Heart left ventricle (tissue), 16 donors: ENCODE data around the gene PANX1. TPM values are rescaled to one million over a fixed set of nuclear protein-coding genes. Genes with fewer than 3 reads are reported as not detected.

Experiments
- ATAC-seq, 4 donors: fragments of 200-7000 bp; cut with Tn5 transposase; one replicate each; pipeline ENCODE4 v1.9.1; 2020 to 2022; ENCODE audit warnings: moderate library complexity in 4 of 4, mild to moderate bottlenecking in 3 of 4, moderate number of reproducible peaks in 1 of 4
- DNase-seq, 5 donors: peaks; one replicate each; pipeline ENCODE4 v3.0.0-alpha.2; 2020
- H3K27ac ChIP-seq, 12 donors: fragments of 200-600 bp; sonication (generic) in 4 of 12; one replicate each; pipeline versions ENCODE4 v1.5.0 to v1.8.0; 2016 to 2022; ENCODE audit warnings: mild to moderate bottlenecking in 2 of 12
- H3K27me3 ChIP-seq, 9 donors: fragments of 200-600 bp; sonication (generic) in 2 of 9; one replicate each; pipeline versions ENCODE4 v1.5.1 to v1.8.0; 2016 to 2022; ENCODE audit warnings: mild to moderate bottlenecking in 3 of 9
- H3K36me3 ChIP-seq, 9 donors: fragments of 200-600 bp; sonication (generic) in 2 of 9; one replicate each; pipeline versions ENCODE4 v1.5.0 to v1.8.0; 2018 to 2022; ENCODE audit warnings: mild to moderate bottlenecking in 2 of 9
- H3K4me1 ChIP-seq, 12 donors: fragments of 200-600 bp; sonication (generic) in 4 of 12; one replicate each; pipeline versions ENCODE4 v1.5.0 to v1.8.0; 2016 to 2022; ENCODE audit warnings: mild to moderate bottlenecking in 3 of 12
- H3K4me3 ChIP-seq, 12 donors: fragments of 200-600 bp; sonication (generic) in 4 of 12; one replicate each; pipeline versions ENCODE4 v1.5.0 to v1.8.0; 2017 to 2022; ENCODE audit warnings: mild to moderate bottlenecking in 9 of 12, moderate library complexity in 4 of 12
- H3K9me3 ChIP-seq, 12 donors: fragments of 200-600 bp; sonication (generic) in 4 of 12; one replicate each; pipeline versions ENCODE4 v1.5.0 to v1.8.0; 2016 to 2022; ENCODE audit warnings: mild to moderate bottlenecking in 1 of 12
- CTCF ChIP-seq, 12 donors: fragments of 200-600 bp; sonication (generic) in 4 of 12; IDR thresholded peaks; one replicate each; pipeline versions ENCODE4 v1.5.0 to v1.8.0; 2018 to 2022; ENCODE audit warnings: antibody characterized with exemption in 12 of 12, mild to moderate bottlenecking in 5 of 12
- POLR2A ChIP-seq, 2 donors: fragments of 450-650 bp; IDR thresholded peaks; one replicate each; pipeline ENCODE4 v1.6.1; 2017; ENCODE audit warnings: antibody characterized with exemption in 2 of 2, mild to moderate bottlenecking in 2 of 2, moderate library complexity in 2 of 2
- WGBS, 4 donors: extraction: QIAGEN DNeasy Blood & Tissue Kit in 2 of 4; methylation state at CpG; one replicate each; pipeline versions ENCODE4 v1.1.5 to v1.1.7; 2013 to 2018; 5-methylcytosine and 5-hydroxymethylcytosine counted together
- intact Hi-C, 10 donors: fragments of 100-400 bp; cut with DNase I; formaldehyde crosslinking; loops; one replicate each; pipeline versions ENCODE4 v1.11.1 to v1.14.2; 2022
- polyA plus RNA-seq, 2 donors: library from polyadenylated mRNA; stranded (reverse); fragments of 200-250 nt; gene quantifications; one replicate each; pipeline ENCODE4 v1.2.3, GENCODE V29; 2013
- total RNA-seq, 9 donors: library from RNA; depleted of rRNA in 2 of 9; stranded (reverse); fragments of >200 nt in 2 of 9; fragmentation: NEBNext Ultra II Directional in 3 of 9; extraction: Animal tissue kit (Norgen Biotek cat#: 25700) in 3 of 9; gene quantifications; one replicate each; pipeline versions ENCODE4 v1.1.0 to v1.2.4, GENCODE V29; 2016 to 2023
- donor health status: ischemic (EF 13 %, LVEDD 7.1; RV severe dilation, severe dysfunction).
- donor health status: healthy with polysubstance abuse.
- donor health status: DM: no; HTN: yes; CAD: no.
- donor health status: DM: no; HTN: no; CAD: no.
- donor health status: ischemic (EF 25% LVEDD 6.9; RV normal size, moderate dysfunction).
- donor health status: ischemic (EF 25% LVEDD 5.7; RV mildly dilated, moderate dysfunction).
- donor health status: healthy.
- donor health status: DM: yes; HTN: yes; CAD: no.
- donor health status: ischemic (EF 35%, LVEDD 5.7; RV mildly dilated, moderate dysfunction).
- donor health status: nonischemic (EF 11% LVEDD 7.7; RV severe dilation, severe dysfunction).
- donor health status: DM: yes; HTN: yes; CAD: no.
- donor health status: PGD.
- donor health status: ischemic (EF 29% LVEDD 5.4; RV normal size, mild dysfunction).
- donor health status: nonischemic (EF 23%, LVEDD 6.1; RV moderate dilation, normal function).

The PANX1 gene
- total and polyA plus RNA-seq, 11 donors, result 5.8 to 57.5 (median 18.4) TPM

DNA sequence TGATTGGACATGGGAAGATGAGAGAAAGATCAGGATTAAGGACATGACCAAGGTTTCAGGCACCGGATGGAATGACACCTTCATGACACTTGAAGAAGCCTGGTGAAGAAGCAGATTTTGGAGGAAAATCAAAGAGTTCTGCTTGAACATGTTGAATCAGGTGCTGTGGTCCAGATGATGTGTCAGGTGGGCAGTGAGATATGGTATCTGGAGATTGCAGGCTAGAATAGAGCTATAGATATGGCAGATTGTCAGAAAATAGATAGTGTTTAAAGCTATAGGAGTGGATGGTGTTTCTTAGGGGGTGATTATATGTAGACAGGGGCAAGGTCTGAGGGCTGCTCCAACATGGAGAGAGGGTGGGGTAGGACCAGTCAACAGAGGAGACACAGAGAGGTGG lies 40.2 kb downstream of the PANX1 start:
- WGBS, 4 donors, result 94 to 97% (median 96%) methylated on average over 1 of the region's 1 CpG
- ATAC-seq, result no peak
- TF ChIP-seq CTCF (IDR thresholded peaks at IDR 0.05), result no peak
- TF ChIP-seq POLR2A (IDR thresholded peaks at IDR 0.05), result no peak

GRCh38 chr11:94169516-94169915 lies 40.9 kb downstream of the PANX1 start:
- intact Hi-C loops, result no loop called here
- Histone ChIP-seq H3K4me3 (no peak overlapping the region), H3K4me1 (peaks cover 0 to 9% (median 0%) of the 10 kb centered on the region in 12 donors), H3K9me3 (peaks cover 0 to 10% (median 3%) of the 10 kb centered on the region in 12 donors), H3K36me3 (peaks cover 0 to 7% (median 0%) of the 10 kb centered on the region in 9 donors), H3K27me3 (no peaks in the 10 kb centered on the region), H3K27ac (no peak overlapping the region)
- TF ChIP-seq CTCF (IDR thresholded peaks at IDR 0.05) (no peak), POLR2A (IDR thresholded peaks at IDR 0.05) (no peak)
- ATAC-seq, result no peak
- 74 to 95% (median 89%) methylated on average over 4 of the region's 4 CpGs for whole genome bisulfite sequencing, 4 donors
- DNase-seq, result no peak

More for the DNA sequence above, 40.2 kb downstream of the PANX1 start:
- H3K4me3 ChIP-seq, result no peak overlapping the region
- DNase-seq, result no peak
- intact Hi-C loops, result no loop called here
- peaks cover 0 to 9% (median 0%) of the 10 kb centered on the region in 12 donors for H3K4me1 ChIP-seq
- no peak overlapping the region for H3K27ac ChIP-seq
- peaks cover 0 to 7% (median 0%) of the 10 kb centered on the region in 9 donors for H3K36me3 ChIP-seq
- peaks cover 0 to 10% (median 3%) of the 10 kb centered on the region in 12 donors for H3K9me3 ChIP-seq
- no peaks in the 10 kb centered on the region for H3K27me3 ChIP-seq

GRCh38 chr11:94169930-94170545 lies 41.4 kb downstream of the PANX1 start:
- TF ChIP-seq POLR2A (IDR thresholded peaks at IDR 0.05) (no peak), CTCF (IDR thresholded peaks at IDR 0.05) (no peak)
- H3K27me3 ChIP-seq, result no peaks in the 10 kb centered on the region
- peaks cover 0 to 7% (median 0%) of the 10 kb centered on the region in 9 donors for H3K36me3 ChIP-seq
- intact Hi-C loops, result loop anchor here in 2 of 10 donors (10.0 kb wide), 2 partner anchors 245 to 335 kb away; no protein-coding TSS in a partner anchor
- H3K27ac ChIP-seq, result no peak overlapping the region
- peaks cover 0 to 14% (median 2%) of the 10 kb centered on the region in 12 donors for H3K4me1 ChIP-seq
- peaks cover 0 to 10% (median 3%) of the 10 kb centered on the region in 12 donors for H3K9me3 ChIP-seq
- no peak overlapping the region for H3K4me3 ChIP-seq
- DNase-seq (no peak), ATAC-seq (no peak)
- 81 to 91% (median 89%) methylated on average over 8 of the region's 8 CpGs for WGBS, 4 donors

- no peak for ATAC-seq
- Histone ChIP-seq H3K36me3 (peaks cover 0 to 7% (median 0%) of the 10 kb centered on the region in 9 donors), H3K4me1 (peaks cover 0 to 20% (median 3%) of the 10 kb centered on the region in 12 donors), H3K27me3 (no peaks in the 10 kb centered on the region), H3K4me3 (no peak overlapping the region), H3K9me3 (peaks cover 0 to 9% (median 2%) of the 10 kb centered on the region in 12 donors), H3K27ac (no peak overlapping the region)
- TF ChIP-seq CTCF (IDR thresholded peaks at IDR 0.05) (no peak), POLR2A (IDR thresholded peaks at IDR 0.05) (no peak)
- DNase-seq, result no peak
- intact Hi-C loops, result loop anchor here in 2 of 10 donors (10.0 kb wide), 2 partner anchors 244 to 334 kb away; no protein-coding TSS in a partner anchor
Measured at GRCh38 chr11:94170953-94171352, 42.3 kb downstream of the PANX1 start.
